H1 (cell line): Measurements from ENCODE around the gene UMAD1. TPM values are rescaled to one million over a fixed set of nuclear protein-coding genes. Genes with fewer than 3 reads are reported as not detected.

Experiments
- CTCF ChIA-PET: fragments of 300-600 bp; sonication (Branson Sonifier 250); formaldehyde crosslinking; loops from one replicate; lab custom pipeline; 2021; ENCODE audit not compliant: partially characterized antibody; lab: Charles Lee
- POLR2A ChIA-PET: fragments of 300-600 bp; sonication (Branson Sonifier 250); formaldehyde crosslinking; loops from one replicate; lab custom pipeline; 2021; ENCODE audit warnings: inconsistent platforms; ENCODE audit not compliant: partially characterized antibody; lab: Charles Lee
- DNase-seq, 2 experiments: peaks; one replicate each; pipeline versions ENCODE4 v3.0.0 to v3.0.0-alpha.2; 2010 to 2022; ENCODE audit warnings: low spot score in 2 of 2, low read depth in 1 of 2, mixed read lengths in 1 of 2
- FAIRE-seq: peaks from 2 replicates; lab custom pipeline; 2011; peaks lifted over from hg19 to GRCh38; lab: Jason Lieb, UNC
- H2AFZ ChIP-seq: 2 replicates; pipeline ENCODE4 v1.8.1; 2012; ENCODE audit warnings: low read length, inconsistent platforms
- H2AK5ac ChIP-seq: 2 replicates; pipeline ENCODE4 v1.6.1; 2013; ENCODE audit warnings: low read depth, low read length
- H2BK120ac ChIP-seq: replicated peaks from 2 replicates; pipeline ENCODE3; 2013; ENCODE audit warnings: low read depth, low read length, inconsistent platforms
- H2BK12ac ChIP-seq: 2 replicates; pipeline ENCODE4 v1.6.1; 2013; ENCODE audit warnings: low read depth, low read length
- H2BK15ac ChIP-seq: 2 replicates; pipeline ENCODE4 v1.6.1; 2013; ENCODE audit warnings: low read length
- H2BK20ac ChIP-seq: 2 replicates; pipeline ENCODE4 v1.6.1; 2013; ENCODE audit warnings: low read length
- H2BK5ac ChIP-seq: 2 replicates; pipeline ENCODE4 v1.6.1; 2013; ENCODE audit warnings: low read depth, low read length
- H3K14ac ChIP-seq: 2 replicates; pipeline ENCODE4 v1.6.1; 2013; ENCODE audit warnings: inconsistent platforms; ENCODE audit not compliant: insufficient read length
- H3K18ac ChIP-seq: 2 replicates; pipeline ENCODE4 v1.6.1; 2013; ENCODE audit warnings: low read length; ENCODE audit errors: extremely low read depth
- H3K23ac ChIP-seq: 2 replicates; pipeline ENCODE4 v1.6.1; 2013; ENCODE audit warnings: inconsistent platforms; ENCODE audit not compliant: insufficient read length
- H3K23me2 ChIP-seq: 2 replicates; pipeline ENCODE4 v1.6.1; 2013; ENCODE audit warnings: low read depth, low read length
- H3K27ac ChIP-seq: 2 replicates; pipeline ENCODE4 v1.6.1; 2011; ENCODE audit warnings: low read depth, low read length, inconsistent platforms
- H3K27me3 ChIP-seq, 4 experiments: replicated peaks in 1 of 4; 1 replicate in 1 of 4; 2 replicates in 3 of 4; pipeline versions ENCODE4 v1.6.1 to v1.8.1; 2011 to 2013; ENCODE audit warnings: low read length in 3 of 4, mild to moderate bottlenecking in 3 of 4, inconsistent platforms in 2 of 4, mixed read lengths in 2 of 4, moderate library complexity in 1 of 4; ENCODE audit not compliant: control insufficient read depth in 3 of 4, insufficient read depth in 3 of 4; ENCODE audit errors: extremely low read depth in 1 of 4
- H3K36me3 ChIP-seq, 4 experiments: 2 replicates each; pipeline versions ENCODE4 v1.6.1 to v1.8.1; 2011 to 2013; ENCODE audit warnings: mild to moderate bottlenecking in 4 of 4, low read length in 3 of 4, moderate library complexity in 2 of 4, control low read depth in 1 of 4, inconsistent platforms in 1 of 4; ENCODE audit not compliant: insufficient read depth in 4 of 4, control insufficient read depth in 2 of 4
- H3K4ac ChIP-seq: replicated peaks from 2 replicates; pipeline ENCODE3; 2013; ENCODE audit warnings: low read length, low read depth, mixed read lengths, inconsistent platforms; ENCODE audit not compliant: insufficient read length
- H3K4me1 ChIP-seq, 4 experiments: replicated peaks in 1 of 4; 1 replicate in 1 of 4; 2 replicates in 3 of 4; pipeline versions ENCODE4 v1.6.1 to v1.8.1; 2011 to 2013; ENCODE audit warnings: low read length in 3 of 4, inconsistent platforms in 2 of 4, mixed read lengths in 1 of 4; ENCODE audit not compliant: insufficient read depth in 4 of 4, control insufficient read depth in 3 of 4
- H3K4me2 ChIP-seq, 2 experiments: 2 replicates each; pipeline versions ENCODE4 v1.6.1 to v1.8.1; 2011 to 2013; ENCODE audit warnings: low read depth in 2 of 2, low read length in 2 of 2, control low read depth in 1 of 2, inconsistent platforms in 1 of 2, mild to moderate bottlenecking in 1 of 2; ENCODE audit not compliant: insufficient read depth in 1 of 2
- H3K4me3 ChIP-seq, 4 experiments: fragments of 200-600, 300-600 bp in 1 of 4; sonication (generic), shearing (Covaris generic), sonication (Bioruptor Twin) in 1 of 4; 2 replicates each; pipeline versions ENCODE4 v1.5.1 to v1.8.1; 2011 to 2016; ENCODE audit warnings: low read length in 4 of 4, low read depth in 3 of 4, control low read depth in 2 of 4, inconsistent platforms in 2 of 4, mild to moderate bottlenecking in 2 of 4, mixed read lengths in 1 of 4, moderate library complexity in 1 of 4; ENCODE audit not compliant: insufficient read depth in 2 of 4; ENCODE audit errors: extremely low read depth in 1 of 4
- H3K56ac ChIP-seq: replicated peaks from 2 replicates; pipeline ENCODE3; 2013; ENCODE audit warnings: low read depth, mild to moderate bottlenecking, mixed read lengths, low read length, inconsistent platforms; ENCODE audit not compliant: insufficient read length
- H3K79me1 ChIP-seq: 2 replicates; pipeline ENCODE4 v1.6.1; 2013; ENCODE audit warnings: low read depth, low read length, control low read depth
- H3K79me2 ChIP-seq, 2 experiments: 2 replicates each; pipeline versions ENCODE4 v1.6.1 to v1.8.1; 2012 to 2013; ENCODE audit warnings: low read length in 2 of 2, mild to moderate bottlenecking in 2 of 2, inconsistent platforms in 1 of 2; ENCODE audit not compliant: insufficient read depth in 2 of 2, control insufficient read depth in 1 of 2
- H3K9ac ChIP-seq, 4 experiments: replicated peaks in 1 of 4; 1 replicate in 1 of 4; 2 replicates in 3 of 4; pipeline versions ENCODE4 v1.6.1 to v1.8.1; 2011 to 2013; ENCODE audit warnings: low read depth in 3 of 4, low read length in 3 of 4, control low read depth in 2 of 4, mild to moderate bottlenecking in 2 of 4, moderate library complexity in 2 of 4, inconsistent platforms in 1 of 4; ENCODE audit errors: extremely low read depth in 1 of 4
- H3K9me3 ChIP-seq, 2 experiments: 2 replicates each; pipeline versions ENCODE4 v1.6.1 to v1.8.1; 2012 to 2013; ENCODE audit warnings: mild to moderate bottlenecking in 2 of 2, moderate library complexity in 2 of 2, control low read depth in 1 of 2, inconsistent platforms in 1 of 2, low read depth in 1 of 2, low read length in 1 of 2, mixed read lengths in 1 of 2; ENCODE audit not compliant: insufficient read depth in 2 of 2
- H4K20me1 ChIP-seq, 2 experiments: replicated peaks in 1 of 2; 2 replicates each; pipeline versions ENCODE3 to v1.8.1; 2011 to 2013; ENCODE audit warnings: inconsistent platforms in 2 of 2, low read length in 2 of 2, mild to moderate bottlenecking in 1 of 2; ENCODE audit not compliant: insufficient read depth in 2 of 2, control insufficient read depth in 1 of 2
- H4K5ac ChIP-seq: 2 replicates; pipeline ENCODE4 v1.6.1; 2013; ENCODE audit warnings: low read length, low read depth, mixed read lengths, inconsistent platforms; ENCODE audit not compliant: insufficient read length
- H4K8ac ChIP-seq: 2 replicates; pipeline ENCODE4 v1.8.0; 2013; ENCODE audit warnings: mild to moderate bottlenecking, moderate library complexity, low read length, inconsistent platforms; ENCODE audit not compliant: insufficient read depth; ENCODE audit errors: extremely low read depth
- H4K91ac ChIP-seq: replicated peaks from 2 replicates; pipeline ENCODE3; 2013; ENCODE audit warnings: low read length, mixed read lengths, inconsistent platforms; ENCODE audit not compliant: insufficient read length
- HDAC2 ChIP-seq, 2 experiments: fragments of 300-600 bp in 1 of 2; sonication (generic) in 1 of 2; IDR thresholded peaks; 2 replicates each; pipeline ENCODE4 v1.6.1; 2011 to 2012; ENCODE audit warnings: low read depth in 2 of 2, low read length in 2 of 2, mild to moderate bottlenecking in 2 of 2, moderate library complexity in 2 of 2, borderline replicate concordance in 1 of 2, inconsistent platforms in 1 of 2
- JUND ChIP-seq: IDR thresholded peaks from 2 replicates; pipeline ENCODE4 v1.6.1; 2011; ENCODE audit warnings: mild to moderate bottlenecking, improper control_type of control experiment, low read length
- KDM1A ChIP-seq: fragments of 200-600, 300-600 bp; sonication (generic); IDR thresholded peaks from 2 replicates; pipeline ENCODE4 v1.7.1; 2016; ENCODE audit warnings: mild to moderate bottlenecking, low read length, borderline replicate concordance
- WGBS, 2 experiments: shearing (Covaris generic) in 1 of 2; methylation state at CpG; one replicate each; pipeline versions ENCODE4 v1.1.6 to v1.1.7; 2013 to 2015; ENCODE audit warnings: low lambda C conversion rate in 2 of 2, mixed read lengths in 2 of 2, inconsistent platforms in 1 of 2, low coverage in 1 of 2, missing lambda C conversion rate in 1 of 2; ENCODE audit not compliant: insufficient replicate concordance in 2 of 2, insufficient coverage in 1 of 2, insufficient read length in 1 of 2; ENCODE audit errors: extremely low coverage in 1 of 2, missing lambda C conversion rate in 1 of 2; 5-methylcytosine and 5-hydroxymethylcytosine counted together
- polyA plus RNA-seq, 7 experiments: library from polyadenylated mRNA; depleted of rRNA in 3 of 7; stranded (reverse) in 5 of 7; unstranded in 2 of 7; fragments of >200 nt in 5 of 7; fragments of 200-250 nt in 2 of 7; gene quantifications; 1 replicate in 5 of 7; 2 replicates in 1 of 7; 4 replicates in 1 of 7; pipeline versions ENCODE4 v1.2.1 to v1.2.3, GENCODE V29; 2011 to 2013; ENCODE audit warnings: missing spikeins in 2 of 7, mixed read lengths in 2 of 7
- total RNA-seq: library from RNA; stranded (reverse); fragmentation: NEBNext Ultra II Directional; extraction: Animal tissue kit (Norgen Biotek cat#: 25700); gene quantifications from 2 replicates; pipeline ENCODE4 v1.2.1, GENCODE V29; 2021

UMAD1 gene
- total and polyA plus RNA-seq, 2 of the 8 experiments (the other 6 are each of a cell fraction or from before 2014, with no cell fraction given): 10.4 to 12.3 TPM

DNA sequence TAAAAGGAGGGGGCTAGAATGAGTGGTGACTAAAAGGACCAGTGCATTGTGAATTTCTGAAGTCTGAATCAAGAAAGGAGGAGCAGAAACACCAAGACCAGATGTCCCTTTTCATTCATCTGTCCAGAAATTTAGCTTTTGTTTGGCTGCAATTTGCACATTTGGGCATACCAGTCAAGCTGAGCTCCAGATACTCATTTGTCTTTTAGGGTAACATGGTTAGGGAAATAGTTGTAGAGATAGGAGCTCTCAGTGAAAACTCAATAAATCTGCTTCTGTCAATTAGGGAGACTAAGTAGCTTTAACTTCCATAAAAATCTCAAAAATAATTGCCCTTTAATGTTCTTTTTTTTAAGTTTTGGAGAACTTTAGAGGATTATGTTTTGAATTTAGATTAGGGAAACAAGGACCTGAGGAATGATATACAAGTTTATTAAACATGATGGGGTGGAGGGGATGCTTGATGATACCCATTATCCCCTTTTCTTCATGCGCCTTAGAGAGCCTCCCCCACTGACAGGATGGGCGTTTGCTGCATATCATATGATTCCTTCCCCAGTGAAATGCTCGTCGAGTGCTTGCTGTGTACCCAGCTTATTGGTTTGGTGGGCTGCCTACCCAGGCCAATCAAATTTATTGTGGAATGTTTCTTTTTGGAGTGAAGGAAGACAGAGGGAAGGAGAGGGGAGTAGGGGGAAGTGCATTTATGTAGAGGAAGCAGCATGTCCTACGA lies 128.6 kb downstream of the UMAD1 start:
- peaks cover 0 to 10% (median 2%) of the 10 kb centered on the region in 4 experiments; a peak in 2 of 7 replicates for H3K4me1 ChIP-seq
- POLR2A ChIA-PET: no interaction called here
- WGBS, 2 experiments: 76% methylated on average over 5 of the region's 5 CpGs; no CpG with 5 or more reads in 1 of the 2 experiments
- H3K9me3 ChIP-seq: no peaks in the 10 kb centered on the region
- H3K9ac ChIP-seq: no peak overlapping the region
- H3K79me2 ChIP-seq: no peaks in the 10 kb centered on the region
- no peaks in the 10 kb centered on the region for H3K79me1 ChIP-seq
- H4K91ac ChIP-seq: no peak overlapping the region
- H2BK15ac ChIP-seq: no peak overlapping the region
- H3K27ac ChIP-seq: no peak overlapping the region
- no peak overlapping the region for H3K18ac ChIP-seq
- FAIRE-seq: no peak
- TF ChIP-seq KDM1A (no peak), JUND (no peak), HDAC2 (IDR thresholded peaks at IDR 0.05; ENCODE audit: borderline replicate concordance in 1 of 2, low read depth in 2 of 2, low read length in 2 of 2) (no peak)
- TF ChIP-seq, all 59 proteins: peak for 0
- Histone ChIP-seq H3K56ac (no peak overlapping the region), H3K36me3 (no peaks in the 10 kb centered on the region), H2BK12ac (no peak overlapping the region), H4K20me1 (no peaks in the 10 kb centered on the region), H3K14ac (no peak overlapping the region), H3K23ac (no peak overlapping the region), H2BK120ac (no peak overlapping the region), H4K8ac (no peak overlapping the region), H2BK5ac (no peak overlapping the region), H3K27me3 (no peaks in the 10 kb centered on the region), H3K4me2 (no peak overlapping the region), H2AFZ (no peak overlapping the region), H3K4me3 (no peak overlapping the region), H3K23me2 (no peaks in the 10 kb centered on the region; the same call in 1 of the 2 replicates), H4K5ac (no peak overlapping the region), H3K4ac (no peak overlapping the region), H2BK20ac (no peak overlapping the region), H2AK5ac (no peak overlapping the region)
- CTCF ChIA-PET: interaction anchor here (0.8 kb wide), 1 partner anchor 72 kb away, joined by 4 read pairs; no protein-coding TSS in a partner anchor
- DNase-seq: no peak
